HepG2 (cell line): ENCODE results near the gene SPACDR. TPM values are rescaled to one million over a fixed set of nuclear protein-coding genes. Genes with fewer than 3 reads are reported as not detected.
A peak's percentile ranks its signal among the peaks of the same experiment; 100 is the strongest.

Experiments
- DNMT1 ChIP-seq: sonication (generic); formaldehyde crosslinking; IDR thresholded peaks from 2 replicates; pipeline ENCODE4 v1.5.1; 2020; ENCODE audit warnings: mild to moderate bottlenecking, missing genetic modification reagents
- KLF12 ChIP-seq: sonication (generic); formaldehyde crosslinking; IDR thresholded peaks from 2 replicates; pipeline ENCODE4 v1.4.0; 2020; ENCODE audit warnings: missing genetic modification reagents, borderline replicate concordance
- MBD4 ChIP-seq: IDR thresholded peaks from 2 replicates; pipeline ENCODE4 v1.6.1; 2012; ENCODE audit warnings: low read length, inconsistent platforms, borderline replicate concordance
- MEF2D ChIP-seq: sonication (generic); formaldehyde crosslinking; IDR thresholded peaks from 2 replicates; pipeline ENCODE4 v1.5.1; 2020; ENCODE audit warnings: mild to moderate bottlenecking, missing genetic modification reagents
- MLX ChIP-seq: IDR thresholded peaks from 2 replicates; pipeline ENCODE4 v1.6.1; 2016
- SALL1 ChIP-seq: sonication (generic); formaldehyde crosslinking; IDR thresholded peaks from 2 replicates; pipeline ENCODE4 v1.8.0; 2022; ENCODE audit warnings: mild to moderate bottlenecking, missing genetic modification reagents
- SAP130 ChIP-seq: IDR thresholded peaks from 2 replicates; pipeline ENCODE4 v1.6.1; 2016; ENCODE audit warnings: low read depth
- SIX1 ChIP-seq: sonication (generic); formaldehyde crosslinking; IDR thresholded peaks from 2 replicates; pipeline ENCODE4 v1.4.0; 2020; ENCODE audit warnings: missing genetic modification reagents, borderline replicate concordance
- THAP11 ChIP-seq: IDR thresholded peaks from 2 replicates; pipeline ENCODE4 v1.6.1; 2016; ENCODE audit warnings: missing biosample characterization, missing genetic modification reagents
- ZFAT ChIP-seq: sonication (generic); formaldehyde crosslinking; conservative IDR thresholded peaks from 2 replicates; pipeline ENCODE4 v1.8.1; 2023; ENCODE audit warnings: missing genetic modification reagents, inconsistent platforms
- ZNF30 ChIP-seq: sonication (generic); formaldehyde crosslinking; IDR thresholded peaks from 2 replicates; pipeline ENCODE4 v1.5.0; 2020; ENCODE audit warnings: mild to moderate bottlenecking, missing genetic modification reagents
- ZNF337 ChIP-seq: sonication (generic); formaldehyde crosslinking; IDR thresholded peaks from 2 replicates; pipeline ENCODE4 v1.5.1; 2020; ENCODE audit warnings: missing genetic modification reagents, low read depth, mild to moderate bottlenecking, borderline replicate concordance
- ZNF780A ChIP-seq: sonication (generic); formaldehyde crosslinking; IDR thresholded peaks from 2 replicates; pipeline ENCODE4 v1.8.0; 2022; ENCODE audit warnings: mild to moderate bottlenecking, missing genetic modification reagents, moderate library complexity
- ZNF816 ChIP-seq: sonication (generic); formaldehyde crosslinking; IDR thresholded peaks from 2 replicates; pipeline ENCODE4 v1.8.0; 2022; ENCODE audit warnings: missing genetic modification reagents, mild to moderate bottlenecking, borderline replicate concordance
- polyA plus RNA-seq, 8 experiments: library from polyadenylated mRNA; depleted of rRNA in 3 of 8; stranded (reverse) in 7 of 8; unstranded in 1 of 8; fragments of >200 nt; fragmentation: Illumina TruSeq in 4 of 8; extraction: Trizol in 4 of 8; gene quantifications; 2 replicates each; pipeline versions ENCODE4 v1.2.1 to v1.2.3, GENCODE V29; 2011 to 2016; ENCODE audit warnings: low read depth in 4 of 8, missing spikeins in 1 of 8, mixed read lengths in 1 of 8; ENCODE audit not compliant: insufficient read depth in 1 of 8
- total RNA-seq, 5 experiments: library from RNA; depleted of rRNA; stranded (reverse); fragments of >200 nt; fragmentation: Illumina TruSeq; extraction: Trizol; gene quantifications; 2 replicates each; pipeline ENCODE4 v1.2.3, GENCODE V29; 2016; ENCODE audit warnings: low read depth in 1 of 5
- TF ChIP-seq, protein P1 (sequence below): sonication (generic); formaldehyde crosslinking; IDR thresholded peaks from 2 replicates; pipeline ENCODE4 v1.5.1; 2020; ENCODE audit warnings: missing genetic modification reagents, mild to moderate bottlenecking, borderline replicate concordance
- TF ChIP-seq, protein P2 (sequence below): sonication (generic); formaldehyde crosslinking; IDR thresholded peaks from 2 replicates; pipeline ENCODE4 v1.4.0; 2020; ENCODE audit warnings: missing genetic modification reagents, mild to moderate bottlenecking, borderline replicate concordance
- TF ChIP-seq, protein P3 (sequence below), 2 experiments: sonication (generic) in 1 of 2; formaldehyde crosslinking in 1 of 2; IDR thresholded peaks; 2 replicates each; pipeline versions ENCODE4 v1.6.1 to v1.9.0; 2014 to 2022; ENCODE audit warnings: antibody characterized with exemption in 1 of 2, borderline replicate concordance in 1 of 2, inconsistent platforms in 1 of 2, low read depth in 1 of 2, missing genetic modification reagents in 1 of 2

Gene SPACDR
- total and polyA plus RNA-seq, 2 of the 13 experiments (the other 11 are each of a cell fraction or from before 2014, with no cell fraction given), result 0.41 TPM; not detected in 1

- TF ChIP-seq MLX (CRISPR knock-in tag) (peak; percentile 97), MBD4 (no peak), KLF12 (CRISPR knock-in tag) (no peak), MEF2D (CRISPR knock-in tag) (0 out of 2 replicates have a peak, but pooled peaks have one; percentile 36), ZNF780A (CRISPR knock-in tag) (no peak), SAP130 (peak; percentile 90), ZNF816 (CRISPR knock-in tag) (0 out of 2 replicates have a peak, but pooled peaks have one; percentile 49), SIX1 (CRISPR knock-in tag) (peak; percentile 41; the same call in 1 of the 2 replicates), ZFAT (CRISPR knock-in tag) (no peak), ZNF30 (CRISPR knock-in tag) (no peak), ZNF337 (no peak), THAP11 (CRISPR knock-in tag) (peak; percentile 84), DNMT1 (CRISPR knock-in tag) (0 out of 2 replicates have a peak, but pooled peaks have one; percentile 61), SALL1 (CRISPR knock-in tag) (peak; percentile 96)
- TF ChIP-seq, protein P1, sequence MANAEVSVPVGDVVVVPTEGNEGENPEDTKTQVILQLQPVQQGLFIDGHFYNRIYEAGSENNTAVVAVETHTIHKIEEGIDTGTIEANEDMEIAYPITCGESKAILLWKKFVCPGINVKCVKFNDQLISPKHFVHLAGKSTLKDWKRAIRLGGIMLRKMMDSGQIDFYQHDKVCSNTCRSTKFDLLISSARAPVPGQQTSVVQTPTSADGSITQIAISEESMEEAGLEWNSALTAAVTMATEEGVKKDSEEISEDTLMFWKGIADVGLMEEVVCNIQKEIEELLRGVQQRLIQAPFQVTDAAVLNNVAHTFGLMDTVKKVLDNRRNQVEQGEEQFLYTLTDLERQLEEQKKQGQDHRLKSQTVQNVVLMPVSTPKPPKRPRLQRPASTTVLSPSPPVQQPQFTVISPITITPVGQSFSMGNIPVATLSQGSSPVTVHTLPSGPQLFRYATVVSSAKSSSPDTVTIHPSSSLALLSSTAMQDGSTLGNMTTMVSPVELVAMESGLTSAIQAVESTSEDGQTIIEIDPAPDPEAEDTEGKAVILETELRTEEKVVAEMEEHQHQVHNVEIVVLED (CRISPR knock-in tag), result peak; percentile 56; the same call in 1 of the 2 replicates
- TF ChIP-seq, protein P2, sequence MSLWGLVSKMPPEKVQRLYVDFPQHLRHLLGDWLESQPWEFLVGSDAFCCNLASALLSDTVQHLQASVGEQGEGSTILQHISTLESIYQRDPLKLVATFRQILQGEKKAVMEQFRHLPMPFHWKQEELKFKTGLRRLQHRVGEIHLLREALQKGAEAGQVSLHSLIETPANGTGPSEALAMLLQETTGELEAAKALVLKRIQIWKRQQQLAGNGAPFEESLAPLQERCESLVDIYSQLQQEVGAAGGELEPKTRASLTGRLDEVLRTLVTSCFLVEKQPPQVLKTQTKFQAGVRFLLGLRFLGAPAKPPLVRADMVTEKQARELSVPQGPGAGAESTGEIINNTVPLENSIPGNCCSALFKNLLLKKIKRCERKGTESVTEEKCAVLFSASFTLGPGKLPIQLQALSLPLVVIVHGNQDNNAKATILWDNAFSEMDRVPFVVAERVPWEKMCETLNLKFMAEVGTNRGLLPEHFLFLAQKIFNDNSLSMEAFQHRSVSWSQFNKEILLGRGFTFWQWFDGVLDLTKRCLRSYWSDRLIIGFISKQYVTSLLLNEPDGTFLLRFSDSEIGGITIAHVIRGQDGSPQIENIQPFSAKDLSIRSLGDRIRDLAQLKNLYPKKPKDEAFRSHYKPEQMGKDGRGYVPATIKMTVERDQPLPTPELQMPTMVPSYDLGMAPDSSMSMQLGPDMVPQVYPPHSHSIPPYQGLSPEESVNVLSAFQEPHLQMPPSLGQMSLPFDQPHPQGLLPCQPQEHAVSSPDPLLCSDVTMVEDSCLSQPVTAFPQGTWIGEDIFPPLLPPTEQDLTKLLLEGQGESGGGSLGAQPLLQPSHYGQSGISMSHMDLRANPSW (CRISPR knock-in tag), result no peak
- TF ChIP-seq, protein P3, sequence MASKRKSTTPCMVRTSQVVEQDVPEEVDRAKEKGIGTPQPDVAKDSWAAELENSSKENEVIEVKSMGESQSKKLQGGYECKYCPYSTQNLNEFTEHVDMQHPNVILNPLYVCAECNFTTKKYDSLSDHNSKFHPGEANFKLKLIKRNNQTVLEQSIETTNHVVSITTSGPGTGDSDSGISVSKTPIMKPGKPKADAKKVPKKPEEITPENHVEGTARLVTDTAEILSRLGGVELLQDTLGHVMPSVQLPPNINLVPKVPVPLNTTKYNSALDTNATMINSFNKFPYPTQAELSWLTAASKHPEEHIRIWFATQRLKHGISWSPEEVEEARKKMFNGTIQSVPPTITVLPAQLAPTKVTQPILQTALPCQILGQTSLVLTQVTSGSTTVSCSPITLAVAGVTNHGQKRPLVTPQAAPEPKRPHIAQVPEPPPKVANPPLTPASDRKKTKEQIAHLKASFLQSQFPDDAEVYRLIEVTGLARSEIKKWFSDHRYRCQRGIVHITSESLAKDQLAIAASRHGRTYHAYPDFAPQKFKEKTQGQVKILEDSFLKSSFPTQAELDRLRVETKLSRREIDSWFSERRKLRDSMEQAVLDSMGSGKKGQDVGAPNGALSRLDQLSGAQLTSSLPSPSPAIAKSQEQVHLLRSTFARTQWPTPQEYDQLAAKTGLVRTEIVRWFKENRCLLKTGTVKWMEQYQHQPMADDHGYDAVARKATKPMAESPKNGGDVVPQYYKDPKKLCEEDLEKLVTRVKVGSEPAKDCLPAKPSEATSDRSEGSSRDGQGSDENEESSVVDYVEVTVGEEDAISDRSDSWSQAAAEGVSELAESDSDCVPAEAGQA (IDR thresholded peaks at IDR 0.05; ENCODE audit: low read depth), result peak; percentile 65; the same call in 1 of the 2 replicates
- TF ChIP-seq, protein P3 (CRISPR knock-in tag; IDR thresholded peaks at IDR 0.05; ENCODE audit: borderline replicate concordance), result no peak
Observed at GRCh38 chr7:100444311-100445278, 19.5 kb downstream of the SPACDR start (continued).
